Colonic mucosa (tissue), 4 donors: ENCODE data around the gene LINGO1. TPM values are rescaled to one million over a fixed set of nuclear protein-coding genes. Genes with fewer than 3 reads are reported as not detected.
A peak's percentile ranks its signal among the peaks of the same experiment; 100 is the strongest.

Experiments
- DNase-seq: peaks from one replicate; pipeline ENCODE4 v3.0.0-alpha.2; 2020
- H3K27ac ChIP-seq: fragments of 200-600 bp; one replicate; pipeline ENCODE4 v1.8.0; 2021
- H3K27me3 ChIP-seq: fragments of 200-600 bp; one replicate; pipeline ENCODE4 v1.8.0; 2021
- H3K36me3 ChIP-seq: fragments of 200-600 bp; one replicate; pipeline ENCODE4 v1.8.0; 2021
- H3K4me1 ChIP-seq: fragments of 200-600 bp; one replicate; pipeline ENCODE4 v1.8.0; 2021; ENCODE audit warnings: mild to moderate bottlenecking
- H3K4me3 ChIP-seq: fragments of 200-600 bp; one replicate; pipeline ENCODE4 v1.8.0; 2021
- H3K9ac ChIP-seq, 2 donors: one replicate each; pipeline ENCODE4 v1.7.0; 2013; ENCODE audit warnings: control low read depth in 2 of 2, low read depth in 2 of 2, low read length in 2 of 2
- H3K9me3 ChIP-seq: fragments of 200-600 bp; one replicate; pipeline ENCODE4 v1.8.0; 2021
- intact Hi-C: fragments of 100-400 bp; cut with DNase I; formaldehyde crosslinking; loops from one replicate; pipeline ENCODE4 v1.14.1; 2022
- total RNA-seq, 2 donors: library from RNA; stranded (reverse); fragmentation: NEBNext Ultra II Directional in 1 of 2; extraction: Animal tissue kit (Norgen Biotek cat#: 25700) in 1 of 2; gene quantifications; one replicate each; pipeline ENCODE4 v1.2.1, GENCODE V29; 2021
- TF ChIP-seq, protein P1 (sequence below): fragments of 200-600 bp; IDR thresholded peaks from one replicate; pipeline ENCODE4 v1.8.0; 2022; ENCODE audit warnings: antibody characterized with exemption, mild to moderate bottlenecking
- donor health status: healthy.
- donor health status: DM: no; HTN: no; CAD: no.
- donor health status: DM: no; HTN: no; CAD: no.

The LINGO1 gene
- total RNA-seq, 2 donors from 2014 or later: 0.79 to 1.1 TPM

DNA sequence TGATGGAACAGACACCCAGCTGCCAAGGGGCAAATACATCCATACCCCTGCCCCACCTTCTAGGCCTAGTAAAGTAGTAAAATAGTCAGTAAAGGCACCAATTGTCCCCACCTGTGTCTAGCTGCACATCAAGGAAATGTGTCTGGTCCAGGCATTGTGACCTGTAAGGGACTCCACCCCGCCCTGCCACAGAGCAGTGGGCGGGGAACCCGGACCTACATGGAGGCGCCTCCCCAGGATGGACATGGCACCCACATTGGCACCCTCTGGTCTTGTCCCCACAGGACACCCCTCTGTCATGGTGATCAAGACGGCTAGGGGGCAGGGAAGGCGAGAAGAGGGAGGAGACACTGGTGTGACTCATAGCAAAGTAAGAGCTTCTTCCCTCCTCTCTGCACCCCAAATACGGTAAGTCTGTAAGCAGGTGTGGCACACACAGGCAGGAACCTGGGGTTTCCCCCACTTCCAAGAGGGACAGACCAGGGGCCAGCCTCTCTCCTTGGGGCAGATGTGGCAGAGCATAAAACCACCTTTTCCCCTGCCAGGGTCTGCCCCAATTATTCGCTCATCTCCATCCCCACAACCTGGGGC lies 13.5 kb upstream of the LINGO1 start:
- H3K9ac ChIP-seq: no peak overlapping the region
- no peaks in the 10 kb centered on the region for H3K9me3 ChIP-seq
- TF ChIP-seq, protein P1, sequence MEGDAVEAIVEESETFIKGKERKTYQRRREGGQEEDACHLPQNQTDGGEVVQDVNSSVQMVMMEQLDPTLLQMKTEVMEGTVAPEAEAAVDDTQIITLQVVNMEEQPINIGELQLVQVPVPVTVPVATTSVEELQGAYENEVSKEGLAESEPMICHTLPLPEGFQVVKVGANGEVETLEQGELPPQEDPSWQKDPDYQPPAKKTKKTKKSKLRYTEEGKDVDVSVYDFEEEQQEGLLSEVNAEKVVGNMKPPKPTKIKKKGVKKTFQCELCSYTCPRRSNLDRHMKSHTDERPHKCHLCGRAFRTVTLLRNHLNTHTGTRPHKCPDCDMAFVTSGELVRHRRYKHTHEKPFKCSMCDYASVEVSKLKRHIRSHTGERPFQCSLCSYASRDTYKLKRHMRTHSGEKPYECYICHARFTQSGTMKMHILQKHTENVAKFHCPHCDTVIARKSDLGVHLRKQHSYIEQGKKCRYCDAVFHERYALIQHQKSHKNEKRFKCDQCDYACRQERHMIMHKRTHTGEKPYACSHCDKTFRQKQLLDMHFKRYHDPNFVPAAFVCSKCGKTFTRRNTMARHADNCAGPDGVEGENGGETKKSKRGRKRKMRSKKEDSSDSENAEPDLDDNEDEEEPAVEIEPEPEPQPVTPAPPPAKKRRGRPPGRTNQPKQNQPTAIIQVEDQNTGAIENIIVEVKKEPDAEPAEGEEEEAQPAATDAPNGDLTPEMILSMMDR: no peak
- no peak overlapping the region for H3K27ac ChIP-seq
- intact Hi-C loops: no loop called here
- H3K4me3 ChIP-seq: no peak overlapping the region
- DNase-seq: peak; percentile 38
- no peaks in the 10 kb centered on the region for H3K36me3 ChIP-seq
- no peaks in the 10 kb centered on the region for H3K4me1 ChIP-seq
- no peaks in the 10 kb centered on the region for H3K27me3 ChIP-seq

DNA sequence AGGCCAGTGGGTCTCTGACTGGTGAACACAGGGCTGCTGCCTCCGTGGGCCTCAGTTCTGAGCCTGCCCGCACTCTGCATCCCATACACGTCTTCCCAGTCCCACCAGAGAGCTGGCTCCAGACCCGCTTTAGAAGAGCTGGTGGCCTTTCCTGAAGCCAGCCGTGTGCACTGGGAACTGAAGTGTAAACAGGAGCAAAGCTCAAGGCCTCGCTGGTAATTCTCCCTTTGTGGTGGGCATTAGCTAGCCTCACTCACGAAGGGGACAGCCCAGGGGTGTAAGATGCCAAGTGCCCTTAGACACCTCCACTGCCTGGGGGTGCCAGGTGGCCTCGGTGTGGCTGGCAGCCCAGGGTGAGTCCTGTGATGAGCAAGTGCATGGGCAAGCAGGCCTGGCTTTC lies 12.9 kb upstream of the LINGO1 start:
- Histone ChIP-seq H3K4me1 (no peaks in the 10 kb centered on the region), H3K9ac (no peak overlapping the region), H3K27me3 (no peaks in the 10 kb centered on the region), H3K36me3 (no peaks in the 10 kb centered on the region), H3K4me3 (no peak overlapping the region), H3K9me3 (no peaks in the 10 kb centered on the region), H3K27ac (no peak overlapping the region)
- TF ChIP-seq, protein P1: no peak
- no peak for DNase-seq
- intact Hi-C loops: no loop called here

DNA sequence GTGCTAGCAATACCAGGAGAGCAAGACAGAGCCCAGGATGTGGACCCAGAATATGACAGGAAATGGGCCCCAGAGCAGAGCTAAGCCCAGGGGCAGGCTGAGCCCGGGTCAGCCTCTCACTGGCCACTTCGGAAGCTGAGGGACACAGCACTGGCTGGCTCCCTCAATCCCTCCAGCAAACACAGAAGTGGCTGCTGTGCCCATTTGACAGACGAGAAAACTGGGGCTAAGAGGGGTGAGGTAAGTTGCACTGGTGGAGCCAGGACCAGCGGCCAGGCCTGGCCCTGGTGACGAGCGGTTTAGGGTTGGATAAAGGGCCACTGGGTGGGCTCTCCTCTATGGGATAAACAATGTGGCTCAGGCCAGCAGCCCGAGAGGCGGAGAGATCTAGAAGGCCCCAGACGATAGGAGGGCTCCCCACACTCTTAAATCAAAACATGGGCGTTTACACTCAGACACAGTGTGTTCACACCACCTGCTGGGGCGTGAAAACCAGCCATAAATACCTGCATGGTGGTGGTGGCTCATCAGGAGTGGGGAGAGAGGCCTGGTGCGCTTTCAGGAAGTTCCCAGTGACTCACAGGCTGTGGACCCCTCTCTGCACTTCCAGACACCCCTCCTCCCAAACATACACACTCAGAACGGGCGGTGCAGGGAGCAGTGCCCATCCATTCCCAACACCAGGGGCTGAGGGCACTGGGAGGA lies 12.0 kb upstream of the LINGO1 start:
- Histone ChIP-seq H3K4me1 (no peaks in the 10 kb centered on the region), H3K27me3 (no peaks in the 10 kb centered on the region), H3K9me3 (no peaks in the 10 kb centered on the region), H3K4me3 (no peak overlapping the region), H3K27ac (no peak overlapping the region), H3K36me3 (no peaks in the 10 kb centered on the region), H3K9ac (no peak overlapping the region)
- no peak for DNase-seq
- TF ChIP-seq, protein P1: no peak
- intact Hi-C loops: no loop called here

DNA sequence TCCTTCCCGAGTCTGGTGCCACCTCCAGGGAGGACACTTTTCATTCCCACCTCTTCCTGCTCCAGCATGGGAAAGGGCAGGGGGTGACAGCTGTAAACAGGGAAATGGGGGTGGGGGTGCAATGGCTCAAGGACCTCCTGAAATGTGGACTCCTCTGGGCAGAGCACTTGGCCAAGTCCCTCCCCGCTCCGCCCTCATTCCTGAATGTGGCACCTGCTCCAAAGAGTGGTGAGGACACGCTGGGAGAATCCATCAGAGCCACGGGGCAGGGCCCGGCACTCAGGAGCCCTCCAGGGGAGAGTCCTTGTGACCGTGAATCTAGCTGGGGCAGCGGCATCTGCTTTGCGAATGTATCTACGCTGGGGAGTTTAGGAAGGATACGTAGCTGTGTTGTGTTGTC lies 11.1 kb upstream of the LINGO1 start:
- Histone ChIP-seq H3K27me3 (no peaks in the 10 kb centered on the region), H3K4me1 (no peaks in the 10 kb centered on the region), H3K27ac (no peak overlapping the region), H3K4me3 (no peak overlapping the region), H3K9me3 (no peaks in the 10 kb centered on the region), H3K36me3 (no peaks in the 10 kb centered on the region), H3K9ac (no peak overlapping the region)
- intact Hi-C loops: no loop called here
- TF ChIP-seq, protein P1: no peak
- DNase-seq: no peak

DNA sequence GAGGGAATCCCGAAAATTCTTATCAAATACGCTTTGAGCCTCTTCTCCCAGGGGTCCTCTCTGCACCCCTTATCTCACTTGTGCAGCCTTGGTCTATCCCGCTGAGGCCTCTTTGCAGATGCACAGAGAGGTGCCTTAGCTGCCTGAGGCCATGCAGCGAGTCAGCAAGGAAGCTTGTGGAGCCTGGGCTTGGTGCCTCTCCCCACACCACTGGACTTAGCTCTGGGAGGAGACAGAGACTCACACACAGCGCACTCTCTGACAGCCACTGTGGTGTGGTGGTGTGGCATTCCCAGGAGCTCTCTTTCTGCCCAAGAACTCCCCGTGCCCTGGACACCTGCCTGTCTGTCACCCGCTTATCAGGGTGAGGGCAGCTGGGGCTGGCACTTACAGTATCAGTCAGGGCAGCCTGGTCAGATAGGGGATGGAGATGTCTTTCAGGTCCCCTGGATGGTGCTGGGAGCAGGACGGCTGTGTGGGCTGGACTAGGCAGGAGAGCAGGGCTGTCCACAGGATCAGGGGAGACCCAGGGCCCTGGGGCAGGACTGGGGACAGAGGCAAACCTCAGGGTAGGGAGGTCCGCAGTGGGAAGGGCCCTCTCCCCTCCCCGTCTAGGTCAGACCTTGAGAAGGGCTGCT lies 10.2 kb upstream of the LINGO1 start:
- DNase-seq: peak; percentile 33
- no peak overlapping the region for H3K4me3 ChIP-seq
- no peaks in the 10 kb centered on the region for H3K36me3 ChIP-seq
- intact Hi-C loops: no loop called here
- no peaks in the 10 kb centered on the region for H3K9me3 ChIP-seq
- H3K27me3 ChIP-seq: no peaks in the 10 kb centered on the region
- TF ChIP-seq, protein P1: no peak
- H3K9ac ChIP-seq: no peak overlapping the region
- no peak overlapping the region for H3K27ac ChIP-seq
- H3K4me1 ChIP-seq: no peaks in the 10 kb centered on the region
